K562 (cell line): ENCODE measurements around the gene USP44. TPM values are rescaled to one million over a fixed set of nuclear protein-coding genes. Genes with fewer than 3 reads are reported as not detected.

Source experiments
- ATAC-seq: fragments of 200-7000 bp; cut with Tn5 transposase; 3 replicates; pipeline ENCODE4 v1.9.1; 2020; ENCODE audit warnings: moderate library complexity
- BruUV-seq: library from RNA; stranded (reverse); fragments of 400-500 nt; replicated peaks from 2 replicates; lab custom pipeline; 2021; lab: Mats Ljungman, UMichigan
- CTCF ChIA-PET: fragments of 300-600 bp; formaldehyde crosslinking; extraction: SDS; loops from one replicate; lab custom pipeline; 2021; ENCODE audit warnings: low intra/inter-chr PET ratio; lab: Yijun Ruan, JAX
- POLR2A ChIA-PET: fragments of 300-600, 350-650 bp; sonication (Branson Sonifier 250); formaldehyde crosslinking; extraction: SDS; loops from one replicate; lab custom pipeline; 2021; ENCODE audit warnings: antibody characterized with exemption, inconsistent platforms; lab: Yijun Ruan, JAX
- DNase-seq, 4 experiments: peaks; one replicate each; pipeline versions ENCODE4 v3.0.0 to v3.0.0-alpha.2; 2011 to 2018; ENCODE audit warnings: low spot score in 3 of 4, mixed read lengths in 3 of 4; ENCODE audit errors: extremely low read depth in 1 of 4
- FAIRE-seq: peaks from 2 replicates; lab custom pipeline; 2011; peaks lifted over from hg19 to GRCh38; lab: Jason Lieb, UNC
- H2AFZ ChIP-seq: 2 replicates; pipeline ENCODE4 v1.6.0; 2011; ENCODE audit warnings: low read depth, low read length, control low read depth, inconsistent platforms
- H3K27ac ChIP-seq: fragments of 200-600 bp; 3 replicates; pipeline ENCODE4 v1.8.0; 2011; ENCODE audit warnings: low read depth, mild to moderate bottlenecking, control low read depth, inconsistent platforms, low read length, moderate library complexity, mixed read lengths; ENCODE audit errors: extremely low read depth
- H3K27me3 ChIP-seq, 2 experiments: fragments of 300-600 bp in 1 of 2; 2 replicates in 1 of 2; 3 replicates in 1 of 2; pipeline versions ENCODE4 v1.6.0 to v1.8.0; 2011; ENCODE audit warnings: inconsistent platforms in 2 of 2, low read length in 2 of 2, mild to moderate bottlenecking in 1 of 2, mixed read lengths in 1 of 2, moderate library complexity in 1 of 2; ENCODE audit not compliant: control insufficient read depth in 2 of 2, insufficient read depth in 2 of 2
- H3K36me3 ChIP-seq: fragments of 300-600 bp; 3 replicates; pipeline ENCODE4 v1.8.0; 2011; ENCODE audit warnings: mild to moderate bottlenecking, low read length, inconsistent platforms; ENCODE audit not compliant: control insufficient read depth, insufficient read depth
- H3K4me1 ChIP-seq, 2 experiments: fragments of 200-600 bp in 1 of 2; replicated peaks in 1 of 2; 2 replicates in 1 of 2; 3 replicates in 1 of 2; pipeline versions ENCODE4 v1.5.1 to v1.8.0; 2011; ENCODE audit warnings: inconsistent platforms in 2 of 2, low read length in 2 of 2, mild to moderate bottlenecking in 1 of 2, mixed read lengths in 1 of 2, moderate library complexity in 1 of 2; ENCODE audit not compliant: control insufficient read depth in 2 of 2, insufficient read depth in 2 of 2
- H3K4me2 ChIP-seq: 2 replicates; pipeline ENCODE4 v1.6.1; 2011; ENCODE audit warnings: low read length, control low read depth, inconsistent platforms, mixed read lengths; ENCODE audit not compliant: insufficient read depth
- H3K4me3 ChIP-seq: fragments of 200-600 bp; sonication (generic), shearing (Covaris generic); 2 replicates; pipeline ENCODE4 v1.5.1; 2016; ENCODE audit warnings: control low read depth, inconsistent platforms
- H3K79me2 ChIP-seq: fragments of 200-600 bp; 3 replicates; pipeline ENCODE4 v1.8.0; 2011; ENCODE audit warnings: low read length, inconsistent platforms; ENCODE audit not compliant: control insufficient read depth, insufficient read depth
- H3K9ac ChIP-seq, 2 experiments: 2 replicates each; pipeline versions ENCODE4 v1.6.0 to v1.6.1; 2011; ENCODE audit warnings: low read depth in 2 of 2, low read length in 2 of 2, control low read depth in 1 of 2, inconsistent platforms in 1 of 2, mild to moderate bottlenecking in 1 of 2, mixed read lengths in 1 of 2; ENCODE audit not compliant: insufficient read depth in 1 of 2
- H3K9me1 ChIP-seq: one replicate; pipeline ENCODE4 v1.6.0; 2011; ENCODE audit warnings: inconsistent platforms, mild to moderate bottlenecking, low read length, moderate library complexity; ENCODE audit not compliant: control insufficient read depth, insufficient read depth
- H3K9me3 ChIP-seq: replicated peaks from 2 replicates; pipeline ENCODE4 v1.5.1; 2011; ENCODE audit warnings: low read depth, low read length, inconsistent platforms; ENCODE audit not compliant: control insufficient read depth, insufficient read depth
- H4K20me1 ChIP-seq: replicated peaks from 2 replicates; pipeline ENCODE4 v1.6.1; 2011; ENCODE audit warnings: low read length, inconsistent platforms, mixed read lengths; ENCODE audit not compliant: control insufficient read depth, insufficient read depth
- KLF13 ChIP-seq: fragments of 450-650 bp; IDR thresholded peaks from 2 replicates; pipeline ENCODE4 v1.6.1; 2016; ENCODE audit warnings: missing genetic modification characterization, low read depth, mild to moderate bottlenecking, missing compliant biosample characterization, moderate library complexity, borderline replicate concordance
- RAD21 ChIP-seq, 2 experiments: fragments of 250-450 bp in 1 of 2; fragments of 450-650 bp in 1 of 2; sonication (Bioruptor Pico) in 1 of 2; formaldehyde crosslinking in 1 of 2; IDR thresholded peaks in 1 of 2; conservative IDR thresholded peaks in 1 of 2; 2 replicates each; pipeline versions ENCODE4 v1.4.0 to v1.8.0; 2020 to 2022; ENCODE audit warnings: mild to moderate bottlenecking in 2 of 2, moderate library complexity in 1 of 2
- SMC3 ChIP-seq: conservative IDR thresholded peaks from 2 replicates; pipeline ENCODE4 v1.6.1; 2011; ENCODE audit warnings: low read depth, low read length, improper control_type of control experiment; ENCODE audit not compliant: insufficient read depth
- ZFPM2 ChIP-seq: fragments of 250-450 bp; sonication (Bioruptor Pico); IDR thresholded peaks from 2 replicates; pipeline ENCODE4 v1.5.1; 2022; ENCODE audit warnings: mild to moderate bottlenecking
- ZNF134 ChIP-seq: fragments of 250-450 bp; sonication (Bioruptor Pico); conservative IDR thresholded peaks from 2 replicates; pipeline ENCODE4 v1.4.0; 2020
- ZNF444 ChIP-seq: fragments of 250-450 bp; sonication (Bioruptor Pico); IDR thresholded peaks from 2 replicates; pipeline ENCODE4 v1.4.0; 2020; ENCODE audit warnings: mild to moderate bottlenecking, moderate library complexity
- in situ Hi-C: fragments of 300-500 bp; cut with MboI; formaldehyde crosslinking; loops from 4 replicates; pipeline ENCODE4 v1.15.0; 2018; ENCODE audit warnings: inconsistent platforms, mixed read lengths
- intact Hi-C: fragments of 100-400 bp; cut with micrococcal nuclease; formaldehyde crosslinking; loops from 2 replicates; pipeline ENCODE4 v1.14.2; 2022
- polyA plus RNA-seq, 8 experiments: library from polyadenylated mRNA; depleted of rRNA in 4 of 8; stranded (reverse) in 5 of 8; unstranded in 3 of 8; fragments of >200 nt; fragmentation: Nextera tagmentation in 2 of 8; fragmentation: Illumina TruSeq in 1 of 8; extraction: Ambion mirVana in 2 of 8; extraction: Trizol in 1 of 8; gene quantifications; 2 replicates each; pipeline versions ENCODE4 v1.2.1 to v1.2.3, GENCODE V29; 2011 to 2014; ENCODE audit warnings: inconsistent platforms in 1 of 8, missing spikeins in 1 of 8
- total RNA-seq, 7 experiments: library from RNA; depleted of rRNA in 6 of 7; stranded (reverse); fragments of >200 nt in 6 of 7; fragmentation: Illumina TruSeq in 2 of 7; extraction: Trizol in 2 of 7; gene quantifications; 2 replicates each; pipeline versions ENCODE4 v1.2.1 to v1.2.3, GENCODE V29; 2011 to 2021; ENCODE audit warnings: low replicate concordance in 1 of 7
- TF ChIP-seq, protein P1 (sequence below), 2 experiments: fragments of 450-650 bp; conservative IDR thresholded peaks; 2 replicates each; pipeline ENCODE4 v1.6.1; 2017; ENCODE audit warnings: mild to moderate bottlenecking in 2 of 2, moderate library complexity in 2 of 2
- TF ChIP-seq, protein P2 (sequence below), 2 experiments: fragments of 250-450 bp in 1 of 2; fragments of 450-650 bp in 1 of 2; sonication (Bioruptor Pico) in 1 of 2; IDR thresholded peaks; 2 replicates each; pipeline versions ENCODE4 v1.6.1 to v1.8.0; 2016 to 2021; ENCODE audit warnings: mild to moderate bottlenecking in 2 of 2, moderate library complexity in 2 of 2, missing compliant biosample characterization in 1 of 2, missing genetic modification characterization in 1 of 2
- TF ChIP-seq, protein P3 (sequence below), 2 experiments: fragments of 450-650 bp; formaldehyde crosslinking in 1 of 2; IDR thresholded peaks; 2 replicates each; pipeline versions ENCODE4 v1.4.0 to v1.6.1; 2014 to 2020; ENCODE audit warnings: mild to moderate bottlenecking in 2 of 2, borderline replicate concordance in 1 of 2, low read depth in 1 of 2

USP44 gene
- total and polyA plus RNA-seq, 9 of the 15 experiments (the other 6 are each of a cell fraction or from before 2014, with no cell fraction given) = 2.1 to 5.7 (median 2.8) TPM

DNA sequence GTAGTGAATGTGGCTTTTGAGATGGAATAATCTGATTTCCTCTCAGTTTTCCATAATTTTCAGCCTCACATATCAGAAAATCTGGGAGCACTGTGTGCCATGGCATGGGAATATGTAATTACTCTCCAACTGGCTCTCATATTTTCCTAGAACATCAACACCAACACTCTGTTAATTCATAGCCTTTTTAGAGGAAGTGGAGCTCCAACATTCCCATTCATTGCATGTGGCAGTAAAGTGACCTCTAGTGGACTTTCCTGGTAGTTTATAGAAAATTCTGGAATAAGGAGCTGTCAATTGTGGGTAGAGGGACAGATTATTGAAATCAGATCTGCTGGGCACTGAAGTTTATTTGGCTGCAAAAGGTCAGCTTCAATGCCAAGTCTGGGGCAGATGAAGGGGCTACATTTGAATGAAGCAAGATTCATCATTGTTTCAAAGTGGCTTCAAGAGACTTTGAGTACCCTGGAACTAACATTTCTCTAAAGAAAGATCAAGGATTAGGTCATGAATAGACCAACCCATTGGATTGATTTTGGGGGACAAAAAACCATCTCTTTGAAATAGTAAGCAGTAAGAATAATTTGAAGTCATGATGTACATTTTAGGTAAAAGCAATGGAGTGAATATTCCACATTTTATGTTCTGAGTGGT, 23.6 kb upstream of the USP44 start:
- ATAC-seq = peak; percentile 64
- no peak overlapping the region for H3K4me2 ChIP-seq
- intact Hi-C loops = loop anchor here (5.0 to 10.0 kb wide), 2 partner anchors 38 to 1030 kb away; no protein-coding TSS in a partner anchor
- no peak overlapping the region for H3K4me3 ChIP-seq
- no peaks in the 10 kb centered on the region for H3K79me2 ChIP-seq
- H3K9me1 ChIP-seq = no peaks in the 10 kb centered on the region
- no peaks in the 10 kb centered on the region; a peak in 1 of 5 replicates for H3K4me1 ChIP-seq
- H3K27me3 ChIP-seq = no peaks in the 10 kb centered on the region; a peak in 2 of 5 replicates
- H3K36me3 ChIP-seq = no peaks in the 10 kb centered on the region
- CTCF ChIA-PET = interaction anchor here (0.7 kb wide), 1 partner anchor 1443 kb away, joined by 3 read pairs; no protein-coding TSS in a partner anchor
- peak; percentile 86 for FAIRE-seq
- H3K9me3 ChIP-seq = no peaks in the 10 kb centered on the region
- peak; percentile 22 to 51 (median 28) for DNase-seq
- BruUV-seq = no TSS peak
- no peaks in the 10 kb centered on the region for H4K20me1 ChIP-seq
- H2AFZ ChIP-seq = peak overlapping the region; percentile 57; the same call in 1 of the 2 replicates
- no peak overlapping the region for H3K9ac ChIP-seq
- no peak overlapping the region for H3K27ac ChIP-seq
- POLR2A ChIA-PET = interaction anchor here (1.0 kb wide), 1 partner anchor 15 kb away, joined by 3 read pairs; no protein-coding TSS in a partner anchor
- in situ Hi-C loops = no loop called here
- TF ChIP-seq SMC3 = 0 out of 2 replicates have a peak, but pooled peaks have one; percentile 17
- TF ChIP-seq RAD21 (CRISPR knock-in tag; conservative IDR thresholded peaks at IDR 0.05 in 1 of 2, IDR thresholded peaks at IDR 0.05 in 1 of 2) = peak; percentile 59 to 79
- TF ChIP-seq, protein P1, sequence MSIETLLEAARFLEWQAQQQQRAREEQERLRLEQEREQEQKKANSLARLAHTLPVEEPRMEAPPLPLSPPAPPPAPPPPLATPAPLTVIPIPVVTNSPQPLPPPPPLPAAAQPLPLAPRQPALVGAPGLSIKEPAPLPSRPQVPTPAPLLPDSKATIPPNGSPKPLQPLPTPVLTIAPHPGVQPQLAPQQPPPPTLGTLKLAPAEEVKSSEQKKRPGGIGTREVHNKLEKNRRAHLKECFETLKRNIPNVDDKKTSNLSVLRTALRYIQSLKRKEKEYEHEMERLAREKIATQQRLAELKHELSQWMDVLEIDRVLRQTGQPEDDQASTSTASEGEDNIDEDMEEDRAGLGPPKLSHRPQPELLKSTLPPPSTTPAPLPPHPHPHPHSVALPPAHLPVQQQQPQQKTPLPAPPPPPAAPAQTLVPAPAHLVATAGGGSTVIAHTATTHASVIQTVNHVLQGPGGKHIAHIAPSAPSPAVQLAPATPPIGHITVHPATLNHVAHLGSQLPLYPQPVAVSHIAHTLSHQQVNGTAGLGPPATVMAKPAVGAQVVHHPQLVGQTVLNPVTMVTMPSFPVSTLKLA (conservative IDR thresholded peaks at IDR 0.05) = 0 out of 4 replicates have a peak, but pooled peaks of 1 of the 2 experiments have one; percentile 14
- TF ChIP-seq, protein P2, sequence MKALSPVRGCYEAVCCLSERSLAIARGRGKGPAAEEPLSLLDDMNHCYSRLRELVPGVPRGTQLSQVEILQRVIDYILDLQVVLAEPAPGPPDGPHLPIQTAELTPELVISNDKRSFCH (CRISPR knock-in tag; IDR thresholded peaks at IDR 0.05) = no peak
- TF ChIP-seq, protein P2 (tag; IDR thresholded peaks at IDR 0.05) = no peak
- TF ChIP-seq, protein P3, sequence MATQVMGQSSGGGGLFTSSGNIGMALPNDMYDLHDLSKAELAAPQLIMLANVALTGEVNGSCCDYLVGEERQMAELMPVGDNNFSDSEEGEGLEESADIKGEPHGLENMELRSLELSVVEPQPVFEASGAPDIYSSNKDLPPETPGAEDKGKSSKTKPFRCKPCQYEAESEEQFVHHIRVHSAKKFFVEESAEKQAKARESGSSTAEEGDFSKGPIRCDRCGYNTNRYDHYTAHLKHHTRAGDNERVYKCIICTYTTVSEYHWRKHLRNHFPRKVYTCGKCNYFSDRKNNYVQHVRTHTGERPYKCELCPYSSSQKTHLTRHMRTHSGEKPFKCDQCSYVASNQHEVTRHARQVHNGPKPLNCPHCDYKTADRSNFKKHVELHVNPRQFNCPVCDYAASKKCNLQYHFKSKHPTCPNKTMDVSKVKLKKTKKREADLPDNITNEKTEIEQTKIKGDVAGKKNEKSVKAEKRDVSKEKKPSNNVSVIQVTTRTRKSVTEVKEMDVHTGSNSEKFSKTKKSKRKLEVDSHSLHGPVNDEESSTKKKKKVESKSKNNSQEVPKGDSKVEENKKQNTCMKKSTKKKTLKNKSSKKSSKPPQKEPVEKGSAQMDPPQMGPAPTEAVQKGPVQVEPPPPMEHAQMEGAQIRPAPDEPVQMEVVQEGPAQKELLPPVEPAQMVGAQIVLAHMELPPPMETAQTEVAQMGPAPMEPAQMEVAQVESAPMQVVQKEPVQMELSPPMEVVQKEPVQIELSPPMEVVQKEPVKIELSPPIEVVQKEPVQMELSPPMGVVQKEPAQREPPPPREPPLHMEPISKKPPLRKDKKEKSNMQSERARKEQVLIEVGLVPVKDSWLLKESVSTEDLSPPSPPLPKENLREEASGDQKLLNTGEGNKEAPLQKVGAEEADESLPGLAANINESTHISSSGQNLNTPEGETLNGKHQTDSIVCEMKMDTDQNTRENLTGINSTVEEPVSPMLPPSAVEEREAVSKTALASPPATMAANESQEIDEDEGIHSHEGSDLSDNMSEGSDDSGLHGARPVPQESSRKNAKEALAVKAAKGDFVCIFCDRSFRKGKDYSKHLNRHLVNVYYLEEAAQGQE (IDR thresholded peaks at IDR 0.05; ENCODE audit: borderline replicate concordance) = peak; percentile 45; the same call in 1 of the 2 replicates
- TF ChIP-seq, protein P3 (CRISPR knock-in tag; IDR thresholded peaks at IDR 0.05; ENCODE audit: low read depth) = no peak
- TF ChIP-seq KLF13 (tag) = no peak
- no peak for TF ChIP-seq ZNF134 (CRISPR knock-in tag)
- no peak for TF ChIP-seq ZFPM2
- no peak for TF ChIP-seq ZNF444 (CRISPR knock-in tag)
